HG02759 (cell line): ENCODE data around the gene CDYL.

Experiments
- ATAC-seq: cut with Tn5 transposase; IDR thresholded peaks from one replicate; pipeline ENCODE4 v1.9.1; 2021; ENCODE audit warnings: mild to moderate bottlenecking, moderate library complexity; ENCODE audit not compliant: unreplicated experiment

CDYL gene

GRCh38 chr6:4953440-4953839, 177.2 kb downstream of the CDYL start:
- ATAC-seq, result no peak

- ATAC-seq, result no peak
Measured at GRCh38 chr6:4956625-4957024, 180.4 kb downstream of the CDYL start.

DNA sequence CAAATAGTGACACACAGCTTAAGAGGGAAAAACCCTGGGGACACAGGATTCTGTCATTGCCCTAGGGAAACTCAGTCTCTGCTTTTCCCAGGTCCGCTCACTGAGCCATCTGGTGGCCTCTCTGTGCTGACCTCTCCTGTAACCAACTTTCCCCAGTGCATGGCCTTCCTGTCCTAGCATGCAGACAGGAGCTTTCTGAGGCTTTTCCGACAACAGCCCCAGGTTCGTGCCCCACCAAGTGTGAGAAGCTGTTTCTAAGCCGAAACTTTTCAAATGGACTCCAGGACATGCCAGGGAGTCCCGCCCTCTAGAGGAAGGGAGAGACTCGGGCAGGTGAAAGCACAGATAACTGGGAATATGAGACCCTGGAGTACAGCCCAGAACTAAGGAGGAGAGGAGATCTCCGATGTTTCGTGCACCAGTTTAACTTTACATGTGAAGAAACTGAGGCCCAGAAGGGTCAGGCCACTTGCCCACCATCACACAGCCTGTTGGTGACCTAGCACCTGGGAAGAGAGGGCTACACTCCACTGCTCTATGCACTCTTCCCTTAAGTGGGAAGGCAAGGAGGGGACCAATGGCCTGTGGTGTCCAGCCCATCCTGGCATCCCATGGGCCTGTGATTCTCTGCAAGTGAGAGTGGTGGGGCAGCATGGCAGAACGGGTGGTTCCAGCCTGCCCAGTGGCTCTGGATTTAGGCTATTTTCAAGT, 181.5 kb downstream of the CDYL start:
- ATAC-seq, result no peak

DNA sequence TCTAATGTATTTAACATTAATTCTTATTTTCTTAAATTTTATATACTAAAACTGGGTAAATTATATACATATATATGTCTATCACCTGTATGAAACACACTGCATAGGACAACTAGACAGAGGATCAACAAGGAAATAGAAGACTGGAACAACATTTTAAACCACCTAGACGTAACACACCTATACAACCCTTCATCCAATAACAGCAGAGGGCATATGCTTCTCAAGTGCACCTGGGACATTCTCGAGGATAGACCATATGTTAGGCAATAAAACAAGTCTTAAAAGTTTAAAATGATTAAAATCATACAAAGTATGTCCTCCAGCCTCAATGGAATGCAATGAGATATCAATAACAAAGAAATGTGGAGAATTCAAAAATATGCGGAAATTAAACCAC, 182.4 kb downstream of the CDYL start:
- no peak for ATAC-seq

- no peak for ATAC-seq
Measured at GRCh38 chr6:4961322-4962168, 185.3 kb downstream of the CDYL start.

DNA sequence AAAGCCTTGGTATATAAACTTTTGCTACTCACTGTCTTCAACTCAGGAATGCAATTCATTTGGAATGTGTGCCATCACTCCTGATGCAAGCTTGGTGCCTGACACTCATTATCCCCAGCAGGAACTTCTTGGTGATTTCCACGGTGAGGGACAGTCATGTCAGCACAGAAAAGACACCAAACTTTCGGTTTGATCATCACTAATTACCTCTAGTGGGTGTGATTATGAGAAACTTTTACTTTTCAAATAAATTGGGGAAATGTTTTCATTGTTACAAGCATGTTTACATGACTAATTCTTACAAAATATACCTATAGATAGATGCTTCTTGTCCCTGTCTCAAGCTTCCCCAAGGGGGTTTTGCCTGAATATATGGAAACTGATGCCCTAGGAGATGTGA, 186.7 kb downstream of the CDYL start:
- no peak for ATAC-seq

- ATAC-seq, result no peak
Measured at GRCh38 chr6:4964675-4965561, 188.7 kb downstream of the CDYL start.

DNA sequence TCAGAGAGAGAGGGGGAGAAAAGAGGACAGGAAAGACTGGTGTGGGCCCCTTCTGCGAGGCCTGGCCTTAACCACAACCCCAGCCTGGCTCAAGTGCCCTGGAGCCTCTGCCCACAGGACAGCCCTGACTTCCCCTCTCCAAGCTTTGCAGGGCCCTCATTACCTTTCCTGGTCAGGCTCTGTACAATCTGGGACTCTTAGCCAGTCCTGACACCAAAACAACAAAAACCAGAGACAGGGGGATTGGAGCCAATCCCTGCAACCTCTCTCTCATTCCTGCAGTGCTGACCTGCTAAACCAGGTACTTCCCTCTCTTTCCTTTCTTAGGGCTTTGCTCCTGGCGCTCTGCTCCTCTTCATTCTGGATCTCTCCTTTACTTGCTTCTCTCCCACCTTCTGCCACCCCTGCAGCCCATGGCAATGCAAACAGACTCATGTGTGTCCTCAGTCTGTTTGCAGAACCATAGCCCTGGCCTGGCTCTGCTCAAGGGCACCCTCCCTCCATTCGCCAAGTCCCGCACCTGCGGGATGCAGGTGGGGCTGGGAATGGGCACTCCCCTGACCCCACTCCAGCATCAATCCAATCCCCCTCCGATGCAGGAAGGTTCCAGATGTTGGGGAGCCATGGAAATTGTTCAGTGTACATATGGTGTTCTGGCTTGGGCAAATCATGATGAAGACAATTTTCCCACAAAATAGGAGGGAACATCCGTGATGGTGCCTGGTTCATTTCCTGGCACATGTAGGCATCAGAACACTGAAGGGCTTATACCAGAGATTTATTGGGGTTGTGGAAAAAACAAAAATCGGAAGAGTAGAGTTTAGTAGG, 189.6 kb downstream of the CDYL start:
- ATAC-seq, result no peak

GRCh38 chr6:4967301-4968030, 191.3 kb downstream of the CDYL start:
- ATAC-seq, result no peak

- no peak for ATAC-seq
Measured at GRCh38 chr6:4969609-4970285, 193.5 kb downstream of the CDYL start.

- ATAC-seq, result no peak
Measured at GRCh38 chr6:4970739-4971395, 194.7 kb downstream of the CDYL start.

GRCh38 chr6:4971851-4972250, 195.6 kb downstream of the CDYL start:
- no peak for ATAC-seq

DNA sequence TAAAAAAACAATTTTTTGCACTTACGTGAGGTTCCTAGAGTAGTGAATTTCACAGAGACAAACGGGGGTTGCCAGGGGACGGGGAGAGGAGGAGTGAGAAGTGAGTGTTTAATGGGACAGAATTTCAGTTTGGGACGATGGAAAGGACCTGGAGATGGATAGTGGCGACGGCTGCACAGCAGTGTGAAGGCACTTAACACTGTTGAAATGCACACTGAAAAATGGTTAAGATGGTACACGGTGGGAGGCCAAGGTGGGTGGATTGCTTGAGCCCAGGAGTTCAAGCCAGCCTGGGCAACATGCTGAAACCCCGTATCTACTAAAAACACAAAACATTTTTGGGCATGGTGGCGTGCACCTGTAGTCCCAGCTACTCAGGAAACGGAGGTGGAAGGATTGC, 196.2 kb downstream of the CDYL start:
- ATAC-seq, result no peak

DNA sequence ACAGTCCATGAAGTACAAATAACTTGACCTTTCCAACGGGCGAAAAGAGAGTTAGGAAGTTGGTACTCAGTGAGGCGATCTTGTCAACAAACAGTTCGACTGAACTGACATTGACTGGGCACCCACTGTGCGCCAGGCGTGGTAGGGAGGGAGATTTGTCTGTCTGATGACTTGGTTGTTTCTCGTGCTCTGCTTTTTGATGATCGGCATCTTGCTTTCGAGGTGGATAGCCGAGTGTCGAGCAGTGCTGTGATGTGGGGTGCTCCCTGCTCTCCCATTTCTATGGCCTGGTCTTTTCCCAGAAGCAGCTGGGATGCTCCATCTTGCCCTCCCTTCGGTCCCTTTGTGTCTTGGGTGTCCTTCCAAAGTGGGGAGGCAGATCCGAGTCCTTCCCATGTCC, 197.2 kb downstream of the CDYL start:
- ATAC-seq, result no peak

DNA sequence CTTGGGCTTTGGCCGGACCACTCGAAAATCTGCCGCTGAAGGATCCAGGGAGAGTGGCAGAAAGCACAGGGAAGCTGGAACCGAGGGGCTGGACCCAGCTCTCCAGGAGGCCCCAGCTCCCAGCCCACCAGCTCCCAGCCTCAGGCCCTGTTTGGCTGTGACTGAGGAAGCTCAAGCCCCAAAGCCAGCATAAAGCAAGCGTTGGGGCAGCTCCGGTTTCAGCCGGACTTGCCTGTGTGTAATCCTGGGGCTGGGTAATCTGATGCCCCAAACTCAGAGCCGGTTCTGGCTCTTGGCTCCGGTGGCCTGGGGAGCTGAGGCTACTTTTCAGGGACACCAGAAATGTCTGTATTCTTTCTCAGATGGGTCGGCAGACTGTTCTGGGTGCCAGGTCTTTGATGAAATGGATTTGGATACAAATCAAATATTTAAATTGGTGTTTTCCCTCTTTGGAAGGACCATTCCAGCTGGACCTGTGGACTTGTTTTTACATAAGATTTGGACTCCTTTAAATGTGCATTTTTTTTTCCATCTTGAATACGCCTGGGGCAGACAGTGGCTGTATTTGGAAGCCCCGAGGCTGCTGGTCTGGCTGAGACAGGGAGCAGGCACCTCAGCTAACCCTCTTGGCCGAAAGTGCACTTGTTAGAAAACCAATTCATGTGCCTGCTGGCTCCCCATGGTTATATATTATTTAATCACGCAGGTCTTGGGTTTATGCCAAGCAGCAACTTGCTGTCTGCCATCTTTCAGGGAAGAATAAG, 198.0 kb downstream of the CDYL start:
- no peak for ATAC-seq

GRCh38 chr6:4974962-4975361, 198.8 kb downstream of the CDYL start:
- ATAC-seq, result no peak

DNA sequence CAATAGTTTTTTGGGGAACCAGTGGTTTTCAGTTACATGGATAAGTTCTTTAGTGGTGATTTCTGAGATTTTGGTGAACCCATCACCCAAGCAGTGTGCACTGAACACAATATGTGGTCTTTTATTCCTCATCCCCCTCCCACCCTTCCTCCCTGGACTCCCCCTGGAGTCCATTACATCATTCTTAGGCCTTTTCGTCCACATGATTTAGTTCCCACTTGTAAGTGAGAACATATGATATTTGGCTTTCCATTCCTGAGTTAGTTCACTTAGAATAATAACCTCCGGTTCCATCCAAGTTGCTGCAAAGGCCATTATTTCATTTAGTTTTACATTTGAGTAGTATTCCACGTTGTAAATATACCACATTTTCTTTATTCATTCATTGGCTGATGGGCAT, 199.3 kb downstream of the CDYL start:
- no peak for ATAC-seq

- no peak for ATAC-seq
Measured at GRCh38 chr6:4977468-4977867, 201.3 kb downstream of the CDYL start.
